HEK293T (cell line): ENCODE results near the gene MUL1.

Experiments
- FOXA1 ChIP-seq: fragments of 450-650 bp; IDR thresholded peaks from 2 replicates; pipeline ENCODE4 v1.6.1; 2016; ENCODE audit warnings: mild to moderate bottlenecking
- NFRKB ChIP-seq: fragments of 450-650 bp; IDR thresholded peaks from 2 replicates; pipeline ENCODE4 v1.6.1; 2016; ENCODE audit warnings: mild to moderate bottlenecking, moderate library complexity
- SP1 ChIP-seq: fragments of 450-650 bp; IDR thresholded peaks from 2 replicates; pipeline ENCODE4 v1.6.1; 2017

- TF ChIP-seq NFRKB: no peak
- no peak for TF ChIP-seq SP1
- TF ChIP-seq FOXA1: no peak
Observed at GRCh38 chr1:20462397-20462796, 45.6 kb downstream of the MUL1 start.
